DMS53 (cell line): ENCODE results near the gene SLC25A43.
"Not testable (repeated sequence)": the region's sequence is repeated elsewhere in the genome, so short reads cannot be mapped to it uniquely, and the experiment has no call there.

ENCODE experiments used
- DNase-seq: peaks from one replicate; lab custom pipeline; 2025; lab: John Stamatoyannopoulos, UW

SLC25A43 gene

DNA sequence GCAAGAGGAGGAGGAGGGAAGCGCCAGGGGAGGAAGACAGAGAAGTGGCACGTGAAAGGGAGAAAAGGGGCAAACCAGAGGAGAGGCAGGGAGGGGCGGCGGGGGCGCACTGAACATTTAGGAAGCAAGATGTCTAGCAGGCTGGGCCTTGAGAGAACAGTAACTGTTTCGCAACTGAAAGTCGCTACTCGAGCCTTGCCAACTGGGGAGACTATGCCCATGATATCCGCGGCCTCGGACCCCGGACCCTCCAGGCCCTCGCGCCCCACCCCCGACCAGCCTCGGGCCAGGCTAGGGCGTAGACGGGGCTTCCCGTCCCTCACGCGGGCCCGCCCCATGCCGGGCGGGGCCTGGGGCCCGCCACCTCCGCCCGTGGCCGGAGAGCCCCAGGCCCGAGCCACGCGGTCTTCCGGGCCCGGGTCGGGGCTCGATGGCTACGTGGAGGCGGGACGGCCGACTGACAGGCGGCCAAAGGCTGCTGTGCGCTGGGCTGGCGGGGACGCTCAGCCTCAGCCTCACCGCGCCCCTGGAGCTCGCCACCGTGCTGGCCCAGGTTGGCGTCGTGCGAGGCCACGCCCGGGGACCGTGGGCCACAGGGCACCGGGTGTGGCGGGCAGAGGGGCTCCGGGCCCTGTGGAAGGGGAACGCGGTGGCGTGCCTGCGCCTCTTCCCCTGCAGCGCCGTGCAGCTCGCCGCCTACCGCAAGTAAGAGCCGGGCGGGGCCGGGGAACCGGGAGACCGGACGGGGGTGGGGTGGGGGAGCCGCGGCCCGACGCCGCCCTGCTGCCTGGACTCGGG is at the start of gene SLC25A43:
Gene SLC25A43, plus strand, starts transcription at position 363 of the 798 bp plus-strand sequence. Its CDS starts 68 bp downstream, at position 431.
- peak; percentile 70 for DNase-seq

DNA sequence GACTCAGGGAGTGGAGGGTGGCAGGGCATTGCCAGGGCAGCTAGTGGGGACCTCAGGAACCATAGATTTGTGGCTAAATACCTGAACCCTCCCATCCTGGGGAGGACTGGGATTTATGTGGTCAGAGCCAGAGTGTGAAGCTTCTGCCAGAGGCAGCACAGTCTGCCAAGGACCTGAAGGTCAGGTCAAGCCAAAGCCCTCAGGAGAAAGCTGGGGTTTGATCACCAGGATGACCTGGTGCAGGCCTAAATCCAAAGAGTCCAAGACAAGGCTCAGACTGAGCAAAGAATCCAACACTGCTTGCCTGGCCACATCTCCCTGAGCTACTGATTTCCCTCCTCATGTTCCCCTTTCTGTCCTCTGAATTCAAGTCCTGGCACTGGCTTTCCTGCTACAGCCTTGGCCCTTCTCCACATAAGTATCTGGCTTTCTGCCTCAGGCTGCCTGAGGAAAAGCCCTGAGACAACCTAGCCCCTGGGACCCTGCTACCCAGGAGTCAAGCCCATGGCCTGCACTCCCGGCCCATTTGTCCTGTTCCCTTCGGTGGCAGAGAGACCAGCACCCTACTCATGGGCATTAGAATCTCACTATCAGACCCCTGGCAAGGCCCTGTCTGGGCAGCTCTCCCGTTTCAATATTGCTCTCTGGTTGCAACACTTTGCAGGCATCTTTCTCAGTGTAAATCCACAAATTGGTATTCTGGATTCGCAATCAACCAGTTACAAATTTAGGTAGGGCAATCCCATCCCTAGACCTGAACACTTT is 39.3 kb upstream of the SLC25A43 start:
- no peak for DNase-seq

DNA sequence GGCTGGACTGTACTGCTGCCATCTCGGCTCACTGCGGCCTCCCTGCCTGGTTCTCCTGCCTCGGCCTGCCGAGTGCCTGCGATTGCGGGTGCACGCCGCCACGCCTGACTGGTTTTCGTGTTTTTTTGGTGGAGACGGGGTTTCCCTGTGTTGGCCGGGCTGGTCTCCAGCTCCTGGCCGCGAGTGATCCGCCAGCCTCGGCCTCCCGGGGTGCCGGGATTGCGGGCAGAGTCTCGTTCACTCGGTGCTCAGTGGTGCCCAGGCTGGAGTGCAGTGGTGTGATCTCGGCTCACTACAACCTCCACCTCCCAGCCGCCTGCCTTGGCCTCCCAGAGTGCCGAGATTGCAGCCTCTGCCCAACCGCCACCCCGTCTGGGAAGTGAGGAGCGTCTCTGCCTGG is 37.7 kb upstream of the SLC25A43 start:
- not testable (repeated sequence) for DNase-seq

DNA sequence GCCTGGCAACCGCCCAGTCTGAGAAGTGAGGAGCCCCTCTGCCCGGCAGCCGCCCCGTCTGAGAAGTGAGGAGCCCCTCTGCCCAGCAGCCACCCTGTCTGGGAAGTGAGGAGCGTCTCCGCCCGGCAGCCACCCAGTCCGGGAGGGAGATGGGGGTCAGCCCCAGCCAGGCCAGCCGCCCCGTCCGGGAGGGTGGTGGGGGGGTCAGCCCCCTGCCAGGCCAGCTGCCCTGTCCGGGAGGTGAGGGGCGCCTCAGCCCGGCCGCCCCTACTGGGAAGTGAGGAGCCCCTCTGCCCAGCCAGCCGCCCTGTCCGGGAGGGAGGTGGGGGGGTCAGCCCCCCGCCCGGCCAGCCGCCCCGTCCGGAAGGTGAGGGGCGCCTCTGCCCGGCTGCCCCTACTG is 37.1 kb upstream of the SLC25A43 start:
- not testable (repeated sequence) for DNase-seq

DNA sequence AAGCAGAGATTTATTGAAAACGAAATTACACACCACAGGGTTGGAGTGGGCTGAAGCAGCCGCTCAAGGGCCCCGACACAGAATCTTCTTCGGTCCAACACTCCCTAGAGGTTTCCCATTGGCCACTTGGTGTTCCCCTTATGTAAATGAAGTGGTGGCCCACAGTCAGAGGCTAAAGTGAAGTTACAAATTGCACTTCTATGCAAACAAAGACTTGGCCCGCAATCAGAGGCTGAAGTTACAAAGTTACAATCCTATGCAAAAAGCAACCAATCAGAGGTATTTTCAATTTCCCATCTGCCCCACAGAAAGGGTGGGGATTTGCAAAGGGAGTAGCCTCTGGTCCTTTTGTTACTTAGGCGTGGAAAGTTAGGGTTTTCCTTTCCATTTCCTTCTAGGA is 35.7 kb upstream of the SLC25A43 start:
- DNase-seq, result no peak

DNA sequence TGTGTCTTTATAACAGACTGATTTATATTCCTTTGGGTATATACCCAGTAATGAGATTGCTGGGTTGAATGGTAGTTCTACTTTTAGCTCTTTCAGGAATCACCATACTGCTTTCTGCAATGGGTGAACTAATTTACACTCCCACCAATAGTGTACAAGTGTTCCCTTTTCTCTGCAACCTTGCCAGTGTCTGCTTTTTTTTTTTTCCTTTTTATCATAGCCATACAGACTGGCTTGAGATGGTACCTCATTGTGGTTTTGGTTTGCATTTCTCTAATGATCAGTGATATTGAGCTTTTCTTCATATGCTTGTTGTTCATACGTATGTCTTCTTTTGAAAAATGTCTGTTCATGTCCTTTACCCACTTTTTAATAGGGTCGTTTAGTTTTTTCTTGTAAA is 27.3 kb upstream of the SLC25A43 start:
- DNase-seq, result not testable (repeated sequence)

DNA sequence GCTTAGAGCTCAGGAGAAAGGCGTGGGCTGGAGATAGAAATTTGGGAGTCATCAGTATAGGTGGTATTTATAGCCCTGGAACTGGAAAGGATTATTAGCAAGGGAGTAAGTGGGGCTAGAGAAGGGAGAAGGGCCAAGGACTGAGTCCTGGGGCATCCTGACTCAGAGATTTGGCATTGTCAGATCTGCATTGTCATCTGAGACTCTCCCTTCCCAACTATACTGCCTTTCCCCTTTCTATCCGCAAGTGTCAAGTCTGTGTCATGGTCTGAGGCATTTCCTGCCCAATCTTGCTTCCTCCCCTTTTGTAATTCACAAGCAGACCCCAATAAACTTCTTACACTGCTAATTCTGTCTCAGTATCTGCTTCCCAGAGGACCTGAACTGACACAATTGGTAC is 24.4 kb upstream of the SLC25A43 start:
- no peak for DNase-seq

DNA sequence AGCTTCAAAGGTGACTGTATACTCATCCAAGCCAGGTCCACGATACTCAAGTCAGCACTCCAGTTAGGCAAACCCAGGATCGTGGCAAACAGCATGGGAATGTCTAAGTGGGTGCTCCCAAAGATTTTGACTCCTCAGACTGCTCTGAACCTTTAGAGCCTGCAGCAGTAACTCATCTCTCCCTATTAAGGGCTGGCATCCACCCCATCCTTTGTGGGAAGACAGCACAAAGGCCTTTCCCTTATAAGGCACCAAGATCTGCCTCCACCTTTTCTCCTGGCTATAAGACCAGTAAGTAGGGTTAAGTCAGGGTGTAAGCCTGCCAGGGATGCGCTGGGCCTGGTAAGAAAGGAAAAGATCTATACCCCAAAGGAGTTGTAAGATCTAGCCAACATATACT is 23.6 kb upstream of the SLC25A43 start:
- DNase-seq, result no peak

DNA sequence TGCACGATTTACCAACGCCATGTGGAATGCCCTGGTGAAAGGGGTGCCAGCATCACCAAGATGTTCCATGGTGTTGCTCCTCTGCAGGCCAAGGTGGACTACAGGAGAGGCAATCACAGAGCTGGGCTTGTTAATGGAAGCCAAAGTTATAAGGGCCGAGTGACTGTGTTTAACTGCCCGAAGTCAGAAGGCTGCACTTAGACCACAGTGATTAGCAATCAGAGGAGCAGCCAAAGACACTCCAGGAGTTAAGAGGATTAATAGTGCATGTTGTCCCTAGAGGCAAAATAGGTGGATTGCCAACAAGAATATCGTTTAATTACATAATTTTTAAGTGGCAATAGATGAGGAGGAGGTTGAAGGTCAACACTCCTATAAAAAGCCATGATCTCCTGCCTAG is 22.8 kb upstream of the SLC25A43 start:
- no peak for DNase-seq

DNA sequence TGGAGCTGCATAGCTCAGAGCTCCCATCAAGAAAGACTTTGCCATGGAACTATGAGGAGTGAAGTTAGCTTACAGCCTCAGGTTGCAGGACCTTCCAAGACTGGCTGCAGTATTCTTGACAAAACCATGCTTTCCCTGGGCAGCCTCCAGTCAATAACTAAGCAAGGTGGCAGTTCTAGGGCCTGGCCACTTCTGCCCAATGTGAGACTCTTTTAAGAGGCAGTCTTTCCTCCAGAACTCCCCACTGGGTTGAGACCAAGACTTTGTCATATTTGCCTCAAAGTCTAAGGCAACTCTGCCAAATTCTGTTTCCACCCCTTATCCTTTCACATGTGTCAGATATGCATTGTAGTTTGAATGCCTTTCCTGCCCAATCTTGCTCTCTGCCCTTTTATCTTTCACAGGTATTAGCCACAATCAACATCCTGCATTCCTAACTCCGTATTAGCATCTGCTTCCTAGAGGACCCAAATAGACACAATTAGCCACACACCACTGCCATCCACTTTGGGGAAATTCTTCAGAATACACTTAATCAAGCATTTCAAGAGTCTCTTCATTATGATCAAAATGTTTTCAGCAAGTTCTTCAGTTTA is 17.7 kb upstream of the SLC25A43 start:
- no peak for DNase-seq

DNA sequence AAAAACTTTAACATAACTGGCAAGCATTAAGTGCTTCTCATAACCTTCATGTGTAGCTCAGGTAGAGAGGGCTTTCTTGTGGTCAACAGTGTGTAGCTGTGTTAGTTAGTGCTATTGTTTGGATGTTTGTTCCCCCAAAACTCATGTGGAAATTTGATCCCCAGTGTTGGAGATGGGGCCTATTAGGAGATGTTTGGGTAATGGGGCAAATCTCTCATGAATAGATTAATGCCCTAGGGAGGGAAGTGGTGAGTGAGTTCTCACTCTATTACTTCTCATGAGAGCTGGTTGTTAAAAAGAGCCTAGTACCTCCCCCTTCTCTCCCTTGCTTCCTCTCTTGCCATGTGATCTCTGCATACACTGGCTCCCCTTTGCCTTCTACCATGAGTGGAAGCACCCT is 16.5 kb upstream of the SLC25A43 start:
- no peak for DNase-seq

DNA sequence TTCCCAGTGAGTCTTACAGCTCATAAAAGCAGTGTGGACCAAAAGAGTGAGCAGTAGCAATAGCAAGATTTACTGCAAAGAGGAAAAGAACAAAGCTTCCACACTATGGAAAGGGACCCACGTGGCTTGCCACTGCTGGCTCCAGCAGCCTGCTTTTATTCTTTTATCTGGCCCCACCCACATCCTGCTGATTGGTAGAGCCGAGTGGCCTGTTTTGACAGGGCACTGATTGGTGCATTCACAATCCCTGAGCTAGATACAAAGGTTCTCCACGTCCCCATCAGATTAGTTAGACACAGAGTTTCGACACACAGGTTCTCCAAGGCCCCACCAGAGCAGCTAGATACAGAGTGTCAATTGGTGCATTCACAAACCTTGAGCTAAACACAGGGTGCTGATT is 12.5 kb upstream of the SLC25A43 start:
- DNase-seq, result not testable (repeated sequence)

DNA sequence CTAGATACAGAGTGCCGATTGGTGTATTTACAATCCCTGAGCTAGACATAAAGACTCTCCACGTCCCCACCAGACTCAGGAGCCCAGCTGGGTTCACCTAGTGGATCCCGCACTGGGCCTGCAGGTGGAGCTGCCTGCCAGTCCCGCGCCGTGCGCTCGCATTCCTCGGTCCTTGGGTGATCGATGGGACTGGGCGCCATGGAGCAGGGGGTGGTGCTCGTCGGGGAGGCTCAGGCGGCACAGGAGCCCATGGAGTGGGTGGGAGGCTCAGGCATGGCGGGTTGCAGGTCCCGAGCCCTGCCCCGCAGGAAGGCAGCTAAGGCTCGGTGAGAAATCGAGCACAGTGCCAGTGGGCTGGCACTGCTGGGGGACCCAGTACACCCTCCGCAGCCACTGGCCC is 11.7 kb upstream of the SLC25A43 start:
- not testable (repeated sequence) for DNase-seq

DNA sequence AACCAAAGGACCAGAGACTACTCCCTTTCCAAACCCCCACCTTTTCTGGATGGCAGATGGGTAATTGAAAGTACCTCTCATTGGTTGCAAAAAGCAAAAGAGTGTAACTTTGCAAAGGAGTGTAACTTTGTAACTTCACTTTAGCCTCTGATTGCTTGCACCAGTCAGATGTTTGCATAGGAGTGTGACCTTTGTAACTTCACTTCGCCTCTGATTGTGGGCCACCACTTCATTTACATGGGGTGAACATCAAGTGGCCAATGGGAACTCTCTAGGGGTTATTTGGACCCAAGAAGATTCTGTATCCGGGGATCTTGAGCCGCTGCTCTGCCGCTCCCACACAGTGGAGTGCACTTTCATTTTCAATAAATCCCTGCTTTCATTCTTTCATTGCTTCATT is 9.9 kb upstream of the SLC25A43 start:
- no peak for DNase-seq

DNA sequence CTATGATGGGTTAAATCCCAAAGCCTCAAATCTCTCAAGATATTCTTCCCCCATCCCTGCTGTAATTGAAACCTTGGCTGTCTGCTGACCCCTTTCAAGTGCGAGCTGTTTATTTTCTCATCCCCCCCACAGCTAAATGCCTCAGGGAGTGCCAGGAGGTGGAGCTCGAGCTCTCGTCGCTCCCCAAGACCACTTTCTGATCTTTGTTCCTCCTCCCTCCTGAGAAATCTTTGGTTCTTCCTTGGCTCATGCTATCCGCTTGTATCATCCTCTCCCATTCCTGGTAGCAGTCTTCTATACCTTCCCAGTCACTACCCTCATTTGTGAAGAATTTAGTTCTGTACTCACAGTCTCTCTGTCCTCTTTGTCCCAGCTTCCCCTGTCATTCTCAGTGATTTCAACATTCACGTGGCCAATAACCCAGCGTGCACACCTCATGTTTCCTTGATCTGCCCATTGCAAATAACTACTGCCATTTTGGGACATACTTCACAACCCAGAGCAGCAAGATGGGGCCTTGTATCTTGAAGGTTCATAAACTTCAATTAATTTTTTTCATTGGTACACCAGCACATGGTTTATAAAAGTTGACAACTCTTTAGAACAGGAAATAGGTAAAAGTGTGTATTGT is 9.2 kb upstream of the SLC25A43 start:
- no peak for DNase-seq

DNA sequence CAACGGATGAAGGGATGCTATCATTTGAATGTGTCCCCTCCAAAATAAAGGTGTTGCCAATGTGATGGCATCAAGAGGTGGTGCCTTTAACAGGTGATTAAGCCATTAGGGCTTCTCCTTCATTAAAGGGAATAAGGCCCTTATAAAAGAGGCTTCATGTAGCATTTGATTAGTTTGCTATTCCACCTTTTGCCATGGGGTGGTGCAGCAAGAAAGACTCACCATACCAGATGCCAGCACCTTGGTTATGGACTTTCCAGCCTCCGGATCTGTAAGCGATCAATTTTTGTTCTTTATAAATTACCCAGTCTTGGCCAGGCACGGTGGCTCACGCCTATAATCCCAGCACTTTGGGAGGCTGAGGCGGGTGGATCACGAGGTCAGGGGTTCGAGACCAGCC is 7.9 kb upstream of the SLC25A43 start:
- peak; percentile 70 for DNase-seq

DNA sequence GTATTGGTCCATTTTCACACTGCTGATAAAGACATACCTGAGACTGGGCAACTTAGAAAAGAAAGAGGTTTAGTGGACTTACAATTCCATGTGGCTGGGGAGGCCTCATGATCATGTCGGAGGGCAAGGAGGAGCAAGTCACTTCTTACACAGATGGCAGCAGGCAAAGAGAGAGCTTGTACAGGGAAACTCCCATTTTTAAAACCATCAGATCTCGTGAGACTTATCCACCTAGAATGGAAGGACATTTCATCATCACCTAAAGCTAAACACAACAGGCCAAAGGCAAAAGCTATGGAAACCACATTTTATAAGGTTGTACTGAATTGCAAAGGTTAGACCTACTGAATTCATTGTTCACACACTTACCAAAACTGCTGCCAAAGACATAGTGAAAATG is 6.0 kb upstream of the SLC25A43 start:
- no peak for DNase-seq

DNA sequence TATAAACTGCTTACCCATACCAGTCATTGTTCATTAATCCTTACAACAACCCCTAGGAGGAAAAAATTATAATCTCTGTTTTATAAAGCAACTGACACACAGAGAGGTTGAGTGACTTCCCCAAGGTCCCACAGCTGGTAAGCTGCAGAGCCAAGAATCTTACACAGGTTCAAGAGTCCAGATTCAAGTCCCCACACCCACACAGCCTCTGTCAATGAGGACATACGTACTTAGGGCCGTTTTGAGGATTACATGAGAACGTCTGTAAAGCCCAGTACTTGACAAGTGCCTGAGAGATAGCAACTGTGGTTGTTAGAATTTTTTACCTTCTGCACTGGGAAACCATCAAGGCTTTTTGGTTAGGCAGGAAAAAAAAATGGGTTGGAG is 556 bp upstream of the SLC25A43 start:
- peak; percentile 48 for DNase-seq

DNA sequence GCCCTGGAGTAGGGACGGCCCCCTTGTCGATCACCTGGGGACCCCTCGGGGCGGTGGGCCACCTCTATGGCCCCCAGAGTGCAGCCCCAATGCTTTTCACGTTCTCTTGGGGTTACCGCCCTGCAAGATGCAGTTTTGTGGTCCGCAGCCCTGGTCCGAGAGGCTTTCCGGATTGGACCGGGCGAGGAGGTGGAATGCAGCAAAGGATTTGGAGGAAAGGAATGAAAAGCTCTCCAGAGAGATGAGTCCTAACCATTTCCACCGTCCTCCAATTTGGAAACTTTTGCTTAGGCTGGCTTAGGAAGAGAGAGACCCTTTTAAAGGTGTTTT is 601 bp downstream of the SLC25A43 start:
- DNase-seq, result peak; percentile 28

DNA sequence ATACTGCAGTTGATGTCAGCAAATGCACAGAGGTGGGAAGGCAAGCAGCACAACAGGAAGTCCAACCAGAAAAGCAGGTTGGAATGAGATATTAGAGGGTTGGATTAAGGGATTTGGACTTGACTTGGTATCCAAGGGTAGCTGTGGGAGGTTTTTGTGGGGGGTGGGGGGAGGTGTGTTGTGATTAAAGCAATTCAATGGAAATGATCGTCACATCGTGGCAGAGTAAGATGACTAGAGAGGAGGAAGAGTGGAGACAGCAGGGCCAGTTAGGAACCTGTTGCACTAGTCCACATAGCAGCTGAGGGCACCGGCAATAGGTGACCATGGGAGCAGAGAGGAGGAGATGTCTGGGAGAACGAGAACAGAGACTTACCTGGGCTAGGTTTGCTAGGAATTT is 2.4 kb downstream of the SLC25A43 start:
- peak; percentile 56 for DNase-seq

DNA sequence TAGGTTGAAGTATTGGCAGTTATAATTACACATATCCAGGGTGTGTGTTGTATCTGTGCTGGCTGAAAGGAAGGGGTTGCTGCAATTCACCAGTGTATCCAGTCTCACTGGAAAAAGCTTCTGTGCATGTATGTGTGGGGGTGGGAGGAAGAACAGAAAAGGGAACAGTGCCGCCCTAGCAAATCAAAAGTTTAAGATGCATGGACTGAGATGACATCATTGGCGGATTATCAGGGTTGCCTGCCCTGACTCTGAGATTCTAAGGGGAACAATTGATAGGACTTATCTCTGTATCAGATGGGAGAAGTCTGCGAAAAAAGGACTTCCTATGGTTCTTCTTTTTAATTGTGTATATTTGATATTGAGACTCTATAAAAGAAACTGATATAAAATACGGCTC is 3.5 kb downstream of the SLC25A43 start:
- DNase-seq, result no peak

DNA sequence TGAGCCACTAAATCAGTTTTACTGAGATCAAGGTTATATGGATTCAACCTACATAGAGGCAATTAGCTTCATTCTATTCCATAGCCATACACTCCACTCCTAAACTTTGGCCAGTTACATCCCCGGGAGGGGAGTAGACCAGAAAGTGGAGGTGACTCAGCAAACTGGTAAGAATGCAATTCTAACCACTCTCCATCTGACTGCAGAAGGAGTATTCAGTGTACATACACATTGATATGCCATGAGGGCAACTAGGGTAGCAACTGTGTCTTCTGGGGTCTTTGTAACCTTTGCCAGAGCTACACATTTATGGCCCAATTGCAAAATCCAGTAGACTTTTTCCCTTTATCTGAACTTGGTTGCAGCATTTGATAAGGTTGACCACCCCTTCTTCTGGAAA is 7.6 kb downstream of the SLC25A43 start:
- no peak for DNase-seq

DNA sequence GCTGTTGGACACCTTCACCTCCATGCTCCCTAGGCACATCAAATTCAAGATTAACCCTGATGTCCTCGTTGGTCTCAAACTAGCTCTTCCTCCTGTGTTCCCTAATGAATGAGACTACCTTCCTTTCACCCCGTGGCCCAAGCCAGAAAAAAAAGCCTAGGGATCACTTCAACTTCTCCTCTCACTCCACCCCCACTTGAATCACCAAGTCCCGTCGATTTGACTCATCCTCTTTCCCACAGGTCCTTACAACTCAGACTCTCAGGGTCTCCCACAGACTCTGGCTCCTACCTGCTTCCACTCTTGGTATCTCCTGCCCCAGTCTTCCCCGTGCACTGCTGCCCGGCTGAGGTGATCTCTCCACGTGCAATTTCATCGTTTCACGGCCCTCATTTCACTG is 8.5 kb downstream of the SLC25A43 start:
- DNase-seq, result no peak
